Astrocyte (in vitro differentiated cells and primary cell): ENCODE measurements around the gene ATRN. TPM values are rescaled to one million over a fixed set of nuclear protein-coding genes. Genes with fewer than 3 reads are reported as not detected.

Source experiments
- DNase-seq: peaks from one replicate; pipeline ENCODE4 v3.0.0-alpha.2; 2010; ENCODE audit warnings: low read depth
- FAIRE-seq: peaks from 2 replicates; lab custom pipeline; 2011; peaks lifted over from hg19 to GRCh38; lab: Jason Lieb, UNC
- H2AFZ ChIP-seq: 2 replicates; pipeline ENCODE4 v1.6.0; 2012; ENCODE audit warnings: low read depth, low read length, inconsistent platforms
- H3K27ac ChIP-seq: 2 replicates; pipeline ENCODE4 v1.5.1; 2011; ENCODE audit warnings: low read depth, low read length, inconsistent platforms
- H3K27me3 ChIP-seq: 2 replicates; pipeline ENCODE4 v1.6.0; 2011; ENCODE audit warnings: low read length, inconsistent platforms; ENCODE audit not compliant: insufficient read depth
- H3K36me3 ChIP-seq: 2 replicates; pipeline ENCODE4 v1.5.1; 2011; ENCODE audit warnings: low read length, inconsistent platforms; ENCODE audit not compliant: insufficient read depth
- H3K4me1 ChIP-seq: 2 replicates; pipeline ENCODE4 v1.5.1; 2011; ENCODE audit warnings: low read length, inconsistent platforms; ENCODE audit not compliant: insufficient read depth
- H3K4me2 ChIP-seq: 2 replicates; pipeline ENCODE4 v1.6.0; 2012; ENCODE audit warnings: low read length, inconsistent platforms
- H3K4me3 ChIP-seq: 2 replicates; pipeline ENCODE4 v1.5.1; 2011; ENCODE audit warnings: low read depth, mild to moderate bottlenecking, low read length, inconsistent platforms; ENCODE audit not compliant: insufficient read depth
- H3K79me2 ChIP-seq: 2 replicates; pipeline ENCODE4 v1.6.0; 2012; ENCODE audit warnings: mild to moderate bottlenecking, low read length, inconsistent platforms; ENCODE audit not compliant: insufficient read depth
- H3K9ac ChIP-seq: 2 replicates; pipeline ENCODE4 v1.6.0; 2012; ENCODE audit warnings: mild to moderate bottlenecking, low read length, inconsistent platforms
- H3K9me3 ChIP-seq: 2 replicates; pipeline ENCODE4 v1.5.1; 2012; ENCODE audit warnings: low read depth, mild to moderate bottlenecking, low read length, inconsistent platforms; ENCODE audit not compliant: insufficient read depth
- H4K20me1 ChIP-seq: 2 replicates; pipeline ENCODE4 v1.6.0; 2012; ENCODE audit warnings: low read length, inconsistent platforms; ENCODE audit not compliant: insufficient read depth
- H3K27ac Mint-ChIP-seq: one replicate; pipeline ENCODE4 v1.8.0; 2021; ENCODE audit warnings: mild to moderate bottlenecking, mixed read lengths; ENCODE audit not compliant: unreplicated experiment
- H3K27me3 Mint-ChIP-seq: one replicate; pipeline ENCODE4 v1.8.0; 2021; ENCODE audit warnings: low read depth, mixed read lengths; ENCODE audit not compliant: unreplicated experiment
- H3K36me3 Mint-ChIP-seq: one replicate; pipeline ENCODE4 v1.8.0; 2021; ENCODE audit warnings: low read depth, mixed read lengths; ENCODE audit not compliant: unreplicated experiment
- H3K4me1 Mint-ChIP-seq: one replicate; pipeline ENCODE4 v1.8.0; 2021; ENCODE audit warnings: low read depth, mixed read lengths; ENCODE audit not compliant: unreplicated experiment
- H3K4me3 Mint-ChIP-seq: one replicate; pipeline ENCODE4 v1.8.0; 2021; ENCODE audit warnings: mild to moderate bottlenecking, moderate library complexity, mixed read lengths; ENCODE audit not compliant: unreplicated experiment
- H3K9me3 Mint-ChIP-seq: one replicate; pipeline ENCODE4 v1.8.0; 2021; ENCODE audit warnings: mild to moderate bottlenecking, mixed read lengths; ENCODE audit not compliant: unreplicated experiment
- EZH2 ChIP-seq: IDR thresholded peaks from 2 replicates; pipeline ENCODE4 v1.6.1; 2012; ENCODE audit warnings: mild to moderate bottlenecking, low read length, inconsistent platforms; ENCODE audit not compliant: insufficient read depth
- total RNA-seq: library from RNA; stranded (reverse); gene quantifications from 2 replicates; pipeline ENCODE4 v1.2.1, GENCODE V29; 2021
- TF ChIP-seq, protein P1 (sequence below): IDR thresholded peaks from 2 replicates; pipeline ENCODE4 v1.5.1; 2011; ENCODE audit warnings: low read depth, mild to moderate bottlenecking, inconsistent platforms, low read length, moderate library complexity; ENCODE audit not compliant: insufficient read depth

The ATRN gene
- total RNA-seq, 1 donor from 2014 or later: 33.8 TPM

DNA sequence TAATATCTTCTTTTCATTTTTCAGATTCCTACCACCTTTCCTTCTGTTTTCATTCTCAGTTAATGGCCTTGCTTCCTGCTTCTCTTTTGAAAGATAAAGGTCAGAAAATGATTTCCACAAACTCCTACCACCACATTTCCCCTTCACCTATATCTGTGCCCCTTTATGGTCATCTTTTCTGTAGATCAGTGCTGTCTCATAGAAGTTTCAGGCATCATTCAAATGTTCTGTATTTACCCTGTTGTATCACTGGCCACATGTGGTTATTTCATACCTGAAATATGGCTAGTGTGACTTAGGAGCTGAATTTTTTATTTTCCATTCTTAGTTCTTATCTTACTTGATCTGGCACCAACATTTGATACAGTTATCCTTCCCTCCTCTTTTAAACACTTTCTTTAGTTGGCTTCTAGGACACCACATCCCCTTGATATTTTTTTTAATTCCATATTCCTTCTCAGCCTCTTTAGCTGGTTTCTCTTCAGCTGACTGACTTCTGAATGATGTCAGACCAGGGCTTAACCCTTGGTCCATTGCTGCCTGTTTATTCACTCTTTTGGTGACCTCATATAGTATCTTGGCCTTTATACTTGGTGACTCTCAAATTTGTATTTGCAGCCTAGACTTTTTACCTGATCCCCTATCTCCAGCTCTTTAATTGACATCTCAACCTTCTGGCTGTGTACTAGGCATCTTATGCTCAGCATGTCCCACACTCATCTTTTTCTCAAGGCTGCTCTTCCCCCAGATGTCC is 81.0 kb downstream of the ATRN start:
- Histone ChIP-seq H3K27me3 (no peaks in the 10 kb centered on the region), H3K4me1 (no peaks in the 10 kb centered on the region), H4K20me1 (no peaks in the 10 kb centered on the region), H3K9me3 (no peaks in the 10 kb centered on the region), H3K27ac (no peak overlapping the region), H3K36me3 (peaks cover 2% of the 10 kb centered on the region), H2AFZ (no peak overlapping the region), H3K79me2 (no peaks in the 10 kb centered on the region), H3K9ac (no peak overlapping the region), H3K4me2 (no peak overlapping the region), H3K4me3 (no peak overlapping the region)
- Mint-ChIP-seq H3K27me3 (no peaks in the 10 kb centered on the region), H3K9me3 (no peaks in the 10 kb centered on the region), H3K4me3 (no peak overlapping the region), H3K27ac (peak overlapping the region; percentile 9), H3K36me3 (peaks cover 1% of the 10 kb centered on the region), H3K4me1 (peaks cover 12% of the 10 kb centered on the region)
- TF ChIP-seq EZH2: no peak
- TF ChIP-seq, protein P1, sequence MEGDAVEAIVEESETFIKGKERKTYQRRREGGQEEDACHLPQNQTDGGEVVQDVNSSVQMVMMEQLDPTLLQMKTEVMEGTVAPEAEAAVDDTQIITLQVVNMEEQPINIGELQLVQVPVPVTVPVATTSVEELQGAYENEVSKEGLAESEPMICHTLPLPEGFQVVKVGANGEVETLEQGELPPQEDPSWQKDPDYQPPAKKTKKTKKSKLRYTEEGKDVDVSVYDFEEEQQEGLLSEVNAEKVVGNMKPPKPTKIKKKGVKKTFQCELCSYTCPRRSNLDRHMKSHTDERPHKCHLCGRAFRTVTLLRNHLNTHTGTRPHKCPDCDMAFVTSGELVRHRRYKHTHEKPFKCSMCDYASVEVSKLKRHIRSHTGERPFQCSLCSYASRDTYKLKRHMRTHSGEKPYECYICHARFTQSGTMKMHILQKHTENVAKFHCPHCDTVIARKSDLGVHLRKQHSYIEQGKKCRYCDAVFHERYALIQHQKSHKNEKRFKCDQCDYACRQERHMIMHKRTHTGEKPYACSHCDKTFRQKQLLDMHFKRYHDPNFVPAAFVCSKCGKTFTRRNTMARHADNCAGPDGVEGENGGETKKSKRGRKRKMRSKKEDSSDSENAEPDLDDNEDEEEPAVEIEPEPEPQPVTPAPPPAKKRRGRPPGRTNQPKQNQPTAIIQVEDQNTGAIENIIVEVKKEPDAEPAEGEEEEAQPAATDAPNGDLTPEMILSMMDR: no peak
- FAIRE-seq (no peak), DNase-seq (no peak)

DNA sequence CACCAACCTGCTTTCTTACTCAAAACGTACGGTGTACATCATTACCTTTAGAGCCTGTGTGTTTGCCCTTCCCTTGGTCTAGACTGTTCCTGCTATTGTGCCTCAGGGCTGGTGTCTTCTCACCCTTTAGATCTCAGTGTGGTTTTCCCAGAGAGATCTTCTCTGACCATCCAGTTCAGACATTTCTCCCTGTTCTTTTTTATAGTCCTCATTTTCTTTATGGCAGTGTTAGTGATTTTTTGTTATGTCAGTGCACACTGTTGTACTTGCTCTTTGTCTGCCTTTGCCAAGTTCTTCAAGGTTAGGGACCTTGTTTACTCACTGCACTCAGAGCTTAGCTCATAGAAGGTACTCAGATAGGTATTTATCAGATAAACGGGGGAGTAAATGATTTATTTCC is 82.8 kb downstream of the ATRN start:
- Histone ChIP-seq H3K4me3 (no peak overlapping the region), H3K9me3 (no peaks in the 10 kb centered on the region), H3K4me1 (no peaks in the 10 kb centered on the region), H3K79me2 (no peaks in the 10 kb centered on the region), H3K4me2 (no peak overlapping the region), H2AFZ (no peak overlapping the region), H3K27me3 (no peaks in the 10 kb centered on the region), H3K27ac (no peak overlapping the region), H4K20me1 (no peaks in the 10 kb centered on the region), H3K9ac (no peak overlapping the region), H3K36me3 (no peaks in the 10 kb centered on the region)
- H3K4me1 Mint-ChIP-seq: peaks cover 16% of the 10 kb centered on the region
- no peaks in the 10 kb centered on the region for H3K9me3 Mint-ChIP-seq
- FAIRE-seq: no peak
- H3K36me3 Mint-ChIP-seq: no peaks in the 10 kb centered on the region
- no peak for DNase-seq
- TF ChIP-seq EZH2: no peak
- TF ChIP-seq, protein P1: no peak
- no peak overlapping the region for H3K27ac Mint-ChIP-seq
- no peak overlapping the region for H3K4me3 Mint-ChIP-seq
- no peaks in the 10 kb centered on the region for H3K27me3 Mint-ChIP-seq

DNA sequence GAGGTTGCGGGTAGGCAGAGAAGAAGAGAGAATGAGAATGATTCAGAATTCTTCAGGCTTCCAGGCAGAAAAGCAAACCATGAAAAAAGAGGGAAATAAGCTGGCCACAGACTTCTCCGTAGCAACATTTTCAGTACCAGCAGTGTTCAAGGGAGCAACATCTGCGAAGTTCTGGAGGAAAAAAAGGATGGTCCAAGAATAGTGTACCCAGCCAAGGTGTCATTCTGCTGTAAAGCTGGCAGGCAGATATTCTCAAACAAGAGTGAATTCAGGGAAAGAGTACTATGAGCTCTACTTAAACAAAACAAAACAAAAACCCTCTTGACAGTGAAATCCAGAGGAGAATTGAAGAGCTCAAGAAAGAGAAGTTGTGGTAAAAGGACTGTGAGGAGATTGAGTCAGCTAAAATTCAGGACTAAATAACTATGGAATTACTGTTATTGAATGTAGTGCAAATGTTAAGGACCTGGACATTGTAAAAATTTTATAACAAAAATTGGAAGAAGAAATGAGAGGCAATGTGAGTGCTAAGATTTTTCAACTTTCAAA is 86.5 kb downstream of the ATRN start:
- H3K36me3 Mint-ChIP-seq: no peaks in the 10 kb centered on the region
- H3K79me2 ChIP-seq: no peaks in the 10 kb centered on the region
- H3K4me1 ChIP-seq: no peaks in the 10 kb centered on the region
- no peak overlapping the region for H2AFZ ChIP-seq
- H3K27ac Mint-ChIP-seq: no peak overlapping the region
- no peak overlapping the region for H3K4me3 Mint-ChIP-seq
- no peaks in the 10 kb centered on the region for H3K36me3 ChIP-seq
- no peak for DNase-seq
- no peak for FAIRE-seq
- H3K27ac ChIP-seq: no peak overlapping the region
- no peak overlapping the region for H3K9ac ChIP-seq
- no peak overlapping the region for H3K4me3 ChIP-seq
- H3K4me1 Mint-ChIP-seq: peaks cover 11% of the 10 kb centered on the region
- no peaks in the 10 kb centered on the region for H4K20me1 ChIP-seq
- H3K4me2 ChIP-seq: no peak overlapping the region
- H3K9me3 ChIP-seq: no peaks in the 10 kb centered on the region
- no peaks in the 10 kb centered on the region for H3K27me3 Mint-ChIP-seq
- H3K27me3 ChIP-seq: no peaks in the 10 kb centered on the region
- no peak for TF ChIP-seq EZH2
- TF ChIP-seq, protein P1: no peak
- H3K9me3 Mint-ChIP-seq: no peaks in the 10 kb centered on the region
